HG02798 (cell line): ENCODE data around the gene LYL1.

Source experiments
- ATAC-seq: cut with Tn5 transposase; IDR thresholded peaks from one replicate; pipeline ENCODE4 v1.9.1; 2021; ENCODE audit warnings: mild to moderate bottlenecking; ENCODE audit not compliant: unreplicated experiment, poor library complexity

Gene LYL1

DNA sequence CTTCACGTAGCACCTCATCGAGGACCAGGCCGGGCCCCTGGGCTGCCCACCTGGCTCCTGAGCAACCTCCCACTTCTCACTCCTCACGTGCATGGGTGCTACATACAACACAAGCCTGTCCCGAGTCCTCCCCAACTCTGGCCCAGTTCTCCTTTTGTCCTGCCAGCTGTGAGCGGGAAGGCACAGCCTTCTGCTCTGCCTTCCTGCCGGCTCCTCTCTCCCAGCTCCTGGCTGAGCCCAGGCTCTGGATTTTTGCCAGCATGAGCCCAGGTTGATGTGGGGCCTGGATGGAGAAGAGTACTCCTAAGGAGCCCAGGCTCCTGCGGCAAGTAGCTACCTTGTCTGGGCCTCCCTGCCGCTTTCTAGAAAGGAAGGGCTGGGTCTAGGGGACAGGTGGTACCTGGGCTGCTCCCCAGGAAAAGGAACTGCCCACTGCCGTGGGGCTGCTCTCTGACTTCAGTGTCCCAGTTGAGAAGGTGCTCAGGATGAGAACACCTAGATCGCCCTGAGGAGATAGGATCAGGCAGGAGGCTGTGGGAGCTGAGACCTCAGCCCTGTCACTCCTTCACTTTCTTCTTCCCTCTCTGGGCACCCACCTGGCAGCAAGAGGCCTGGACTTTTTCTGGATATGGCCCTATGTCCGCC is 23.6 kb downstream of the LYL1 start:
- no peak for ATAC-seq

DNA sequence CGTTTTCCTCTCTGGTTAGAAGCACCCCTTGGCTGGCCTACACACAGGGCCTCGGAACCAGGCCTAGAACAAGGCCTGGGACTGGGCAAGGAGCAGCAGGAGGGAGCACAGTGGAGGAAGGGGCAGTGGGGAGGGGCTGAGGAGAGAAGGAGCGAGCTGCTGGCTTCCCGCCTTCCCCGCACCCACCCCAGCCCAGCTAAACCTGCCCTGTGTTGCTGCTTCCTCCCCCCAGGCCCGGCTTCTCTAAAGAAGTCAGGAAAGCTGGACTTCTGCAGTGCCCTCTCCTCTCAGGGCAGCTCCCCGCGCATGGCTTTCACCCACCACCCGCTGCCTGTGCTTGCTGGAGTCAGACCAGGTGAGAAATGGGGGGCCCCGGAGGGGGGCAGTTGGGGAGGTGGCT is 24.3 kb downstream of the LYL1 start:
- ATAC-seq, result no peak

DNA sequence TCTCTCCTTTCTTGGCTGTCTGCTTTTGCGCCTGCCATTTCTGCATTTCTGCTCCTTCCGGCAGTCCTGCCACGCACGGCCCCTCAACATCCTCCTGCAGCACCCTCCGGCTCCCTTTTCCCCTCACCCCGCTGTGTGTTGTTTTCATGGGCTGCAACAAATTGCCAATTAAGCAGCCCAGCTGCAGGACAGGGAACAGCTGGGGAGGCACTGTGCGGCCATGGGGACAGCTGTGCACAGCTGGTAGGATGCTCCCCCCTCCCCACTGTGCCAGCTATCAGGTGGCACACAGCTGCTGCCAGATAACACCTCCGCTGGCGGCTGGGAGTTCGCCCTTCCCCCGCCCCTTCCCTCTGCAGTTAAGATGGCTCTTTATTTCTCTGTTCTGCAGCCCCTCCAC is 25.4 kb downstream of the LYL1 start:
- no peak for ATAC-seq

DNA sequence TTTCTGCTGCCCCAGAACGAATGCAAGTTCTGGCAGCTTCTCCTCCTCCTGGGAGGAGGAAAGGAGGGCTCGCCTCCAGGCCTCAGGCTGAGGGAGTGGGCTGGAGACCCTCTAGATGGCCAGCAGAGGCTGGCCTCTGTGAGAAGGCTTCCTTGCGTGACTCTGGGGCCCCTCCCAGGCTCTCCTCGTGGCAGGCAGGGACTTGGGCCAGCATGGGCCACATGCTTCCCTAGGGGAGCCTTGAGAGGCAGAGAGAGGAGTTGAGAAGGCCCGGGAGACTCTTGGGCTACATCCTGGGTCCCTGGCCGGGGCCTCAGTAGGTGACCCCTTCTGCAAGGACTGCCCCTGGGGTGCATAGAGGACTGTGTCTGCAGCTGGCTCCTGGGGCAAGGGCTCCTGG is 25.9 kb downstream of the LYL1 start:
- no peak for ATAC-seq

DNA sequence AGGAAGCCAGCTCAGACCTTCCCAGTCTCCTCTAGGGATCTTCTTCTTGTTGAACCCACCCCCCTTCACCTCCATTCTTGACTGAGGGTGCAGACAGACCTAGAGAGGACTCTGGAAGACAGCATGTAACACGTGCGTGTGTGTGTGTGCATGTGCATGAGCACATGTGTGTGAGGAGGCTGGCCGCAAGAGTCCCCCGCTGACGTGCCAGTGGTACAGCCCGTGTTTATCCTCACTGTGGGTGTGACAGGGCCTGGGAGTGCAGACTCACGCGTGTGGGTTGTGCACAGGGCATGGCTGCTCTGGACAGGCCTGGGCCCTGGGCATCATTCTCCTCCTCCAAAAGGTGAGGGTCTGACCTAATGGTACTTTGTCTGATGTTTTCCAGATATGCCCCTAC is 26.3 kb downstream of the LYL1 start:
- ATAC-seq, result no peak

DNA sequence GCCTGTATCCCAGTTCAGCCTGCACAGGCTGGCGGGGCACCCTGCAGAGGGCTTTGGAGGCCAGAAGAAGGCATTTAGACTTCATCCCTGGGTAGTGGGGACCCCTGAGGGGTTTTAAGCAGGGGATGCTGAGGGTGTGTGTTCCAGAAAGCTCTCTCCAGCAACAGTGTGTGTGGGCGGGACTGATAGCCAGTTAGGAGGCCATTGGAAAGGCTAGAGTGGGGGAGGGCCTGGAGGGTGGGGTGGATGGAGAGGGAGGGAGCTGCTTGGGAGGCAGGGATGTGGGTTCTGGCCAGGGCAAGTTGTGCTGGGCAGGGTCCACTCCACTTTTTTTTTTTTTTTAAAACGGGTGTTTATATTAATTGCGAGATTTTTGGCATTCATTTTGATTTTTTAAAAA is 28.3 kb downstream of the LYL1 start:
- no peak for ATAC-seq

DNA sequence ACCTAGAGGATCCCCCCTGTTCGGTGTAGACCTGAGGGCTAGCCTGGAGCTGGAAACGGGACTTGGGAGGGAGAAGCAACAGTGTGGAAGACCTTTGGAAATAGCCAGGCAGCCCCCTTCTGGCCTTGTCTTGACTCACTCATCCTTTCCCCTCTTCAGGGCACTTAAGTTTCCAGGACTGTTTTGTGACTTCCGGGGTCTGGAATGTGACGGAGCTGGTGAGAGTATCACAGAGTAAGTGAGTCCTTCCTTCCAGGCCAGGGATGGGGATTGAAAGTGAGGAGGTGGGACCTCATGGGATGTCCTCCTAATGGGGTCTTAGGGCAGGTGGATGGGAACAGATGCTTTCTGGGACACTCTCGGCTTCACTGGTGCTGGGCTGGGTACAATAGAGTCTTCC is 29.4 kb downstream of the LYL1 start:
- no peak for ATAC-seq

DNA sequence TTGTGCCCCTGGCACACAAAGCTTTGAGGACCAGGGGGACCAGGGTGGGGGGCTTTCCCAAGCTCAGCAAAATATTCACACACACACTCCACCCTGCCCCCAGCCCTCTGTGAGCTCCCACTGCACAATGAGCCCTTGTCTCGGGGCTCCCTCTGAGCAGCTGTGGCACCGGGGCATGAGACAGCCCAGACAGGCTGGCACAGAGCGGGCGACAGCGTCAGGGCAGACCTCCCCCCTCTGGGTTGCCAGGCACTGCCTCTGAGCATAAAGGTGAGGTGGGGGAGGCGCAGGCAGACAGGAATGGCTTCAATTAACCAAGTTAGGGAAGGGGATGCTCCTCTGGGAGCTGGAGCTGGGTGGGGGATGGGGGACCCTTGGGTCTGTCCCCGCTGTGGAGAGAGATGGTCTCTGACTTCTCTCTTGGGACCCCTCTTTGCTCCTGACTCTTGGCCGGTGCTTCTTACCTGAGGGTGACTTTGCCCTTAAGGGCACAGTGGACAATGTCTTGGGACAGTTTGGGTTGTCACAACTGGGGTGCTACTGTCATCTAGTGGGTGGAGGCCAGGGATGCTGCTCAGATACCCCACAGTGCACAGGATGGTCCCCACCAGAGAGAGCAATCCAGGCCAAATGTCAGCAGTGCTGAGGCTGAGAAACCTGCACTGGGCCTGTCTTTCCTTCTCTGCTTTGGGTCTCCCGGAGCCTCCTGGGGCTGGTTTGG is 30.3 kb downstream of the LYL1 start:
- ATAC-seq, result no peak

DNA sequence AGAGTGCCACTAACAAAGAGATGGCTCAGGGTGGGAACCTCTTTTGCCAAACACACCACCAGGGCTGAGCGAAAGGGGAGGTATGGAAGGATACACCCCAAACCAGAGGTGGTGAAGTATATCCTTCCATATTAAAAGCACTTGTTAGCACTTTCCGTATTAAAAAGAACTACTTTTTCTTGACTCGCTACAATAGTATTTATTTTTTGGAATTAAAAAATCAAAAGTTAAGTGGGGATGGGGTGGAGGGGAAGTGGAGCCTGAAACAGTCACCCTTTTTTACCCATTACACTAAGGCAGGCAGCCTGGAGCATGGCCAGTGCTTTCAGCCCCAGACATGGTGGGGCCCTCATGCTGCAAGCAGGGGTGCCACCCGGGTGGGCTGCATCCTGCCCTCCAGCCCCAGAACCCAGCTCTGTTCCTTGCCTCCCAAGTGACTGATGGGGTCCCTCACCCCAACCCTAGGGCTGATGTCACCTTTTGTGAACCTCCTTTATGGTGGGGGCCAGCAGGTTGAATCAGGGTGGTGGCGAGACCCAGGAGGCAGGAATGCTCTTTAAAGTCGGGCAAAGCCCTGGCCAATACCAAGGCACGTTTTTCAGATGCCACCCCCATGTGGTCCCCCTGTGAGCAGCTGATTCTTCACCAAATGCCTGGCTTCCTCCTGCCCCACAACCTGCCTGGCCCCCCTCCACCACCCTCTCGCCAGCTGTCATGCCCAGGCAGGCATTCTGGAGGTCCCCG is 31.0 kb downstream of the LYL1 start:
- no peak for ATAC-seq

DNA sequence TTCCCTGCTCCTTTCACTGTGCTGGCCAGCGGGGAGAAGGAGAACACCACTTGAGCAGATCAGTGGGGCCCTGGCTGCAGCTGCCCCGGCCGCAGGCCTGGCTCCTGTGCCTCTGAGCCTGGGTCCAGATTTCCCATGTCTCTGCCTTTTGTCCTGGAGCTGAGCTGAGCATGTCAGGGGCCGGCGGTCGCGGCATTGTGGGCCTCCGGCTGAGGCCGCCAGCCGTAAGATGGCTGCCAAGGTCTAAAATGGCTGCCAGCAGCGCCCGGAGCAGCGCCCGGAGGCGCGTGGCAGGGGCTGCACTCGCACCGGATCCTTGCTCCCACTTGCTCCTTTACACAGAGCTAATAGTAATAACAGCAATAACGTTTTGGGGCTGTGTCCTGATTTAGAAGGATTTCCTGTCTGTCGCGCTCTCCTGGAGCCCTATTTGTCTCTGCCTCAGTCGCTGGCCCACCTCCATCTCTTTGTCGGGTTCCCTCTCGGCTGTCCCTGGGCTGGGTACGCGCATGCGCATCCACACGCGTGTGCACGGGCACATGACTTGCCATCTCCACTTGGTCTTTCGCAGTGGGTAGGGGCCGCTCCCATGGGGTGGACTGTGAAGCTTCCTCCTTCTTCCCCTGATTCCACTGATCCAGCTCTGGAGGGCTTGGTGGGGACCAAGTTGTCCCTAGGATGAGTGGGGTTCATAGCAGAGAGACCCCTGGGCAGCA is 32.1 kb downstream of the LYL1 start:
- ATAC-seq, result no peak

DNA sequence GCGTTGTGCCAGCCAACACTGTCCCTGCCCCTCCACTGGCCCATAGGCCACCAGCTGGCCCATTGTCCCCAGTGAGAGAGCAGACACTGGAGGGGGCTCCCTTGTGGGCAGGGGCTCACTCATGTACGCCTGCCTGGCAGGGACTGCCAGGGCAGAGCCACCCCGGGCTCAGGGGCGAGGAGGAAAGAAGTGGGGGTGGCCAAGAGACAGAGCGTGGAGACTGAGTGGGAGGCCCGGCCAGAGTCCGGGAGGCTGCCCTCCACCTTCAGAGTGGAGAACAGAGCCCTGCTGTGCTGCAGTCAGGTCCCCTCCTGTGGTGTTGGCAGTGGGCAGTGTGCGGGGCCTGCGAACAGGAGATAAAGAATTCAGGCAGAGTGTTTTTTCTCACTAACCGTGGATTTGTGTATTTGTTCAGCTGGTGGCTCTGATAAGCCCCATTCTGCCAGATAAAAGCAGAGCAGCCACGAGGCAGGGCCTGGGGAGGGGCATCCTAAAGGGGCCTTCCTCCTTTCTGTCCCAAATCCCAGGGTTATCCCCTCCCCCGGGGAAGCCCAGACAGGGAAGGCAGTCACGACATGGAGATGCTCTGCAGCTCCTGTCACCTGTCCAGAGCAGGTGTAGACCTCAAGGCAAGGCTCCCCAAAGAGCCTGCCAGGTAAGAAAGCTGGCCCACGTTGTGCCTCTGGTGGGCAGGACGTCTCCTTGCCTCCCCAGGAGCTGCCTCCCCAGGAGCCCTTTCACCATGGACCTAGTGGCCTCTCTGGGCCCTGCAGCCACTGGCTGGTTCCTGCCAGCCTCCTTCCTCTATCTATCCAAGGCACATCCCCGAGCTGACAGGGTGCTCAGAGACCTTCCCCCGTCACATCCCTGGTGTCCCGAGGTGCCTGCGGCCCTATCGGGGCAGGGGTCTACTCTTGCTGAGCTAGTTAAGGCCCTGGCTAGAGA is 33.0 kb downstream of the LYL1 start:
- ATAC-seq, result no peak

DNA sequence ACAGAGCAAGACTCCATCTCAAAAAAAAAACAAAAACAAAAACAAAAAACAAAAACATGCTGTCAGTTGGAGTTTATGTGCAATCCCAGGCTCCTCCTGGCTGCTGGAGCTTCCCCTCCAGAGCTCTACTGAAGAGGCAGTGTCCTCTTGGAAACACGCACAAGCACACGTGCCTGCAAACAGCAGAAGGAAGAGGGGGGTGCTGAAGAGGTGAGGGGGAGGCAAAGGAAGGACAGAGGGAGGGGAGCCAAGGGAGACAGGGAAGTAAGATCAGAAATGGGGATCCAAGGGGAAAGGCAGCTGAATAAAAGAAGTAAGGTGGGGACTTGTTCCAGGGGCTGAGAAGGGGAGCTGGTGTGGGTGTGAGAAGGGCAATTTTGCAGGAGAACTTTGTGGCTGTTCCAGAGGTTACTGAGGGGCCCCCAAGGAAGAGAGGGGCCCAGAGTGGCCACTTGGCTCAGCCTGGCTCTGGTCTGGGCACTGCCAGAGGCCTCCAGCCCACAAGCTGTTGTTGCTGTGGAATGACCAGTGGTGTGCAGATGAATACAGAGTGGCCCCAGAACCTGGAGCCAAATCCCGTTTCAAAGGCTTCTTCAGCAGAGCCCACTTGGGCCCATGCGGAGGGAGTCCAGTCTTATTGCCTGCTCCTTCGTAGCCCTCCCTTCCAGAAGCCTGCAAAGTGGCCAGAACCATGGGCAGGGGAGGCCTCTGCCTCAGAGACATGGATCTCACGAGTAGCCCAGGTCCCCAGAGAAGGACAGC is 34.4 kb downstream of the LYL1 start:
- no peak for ATAC-seq

DNA sequence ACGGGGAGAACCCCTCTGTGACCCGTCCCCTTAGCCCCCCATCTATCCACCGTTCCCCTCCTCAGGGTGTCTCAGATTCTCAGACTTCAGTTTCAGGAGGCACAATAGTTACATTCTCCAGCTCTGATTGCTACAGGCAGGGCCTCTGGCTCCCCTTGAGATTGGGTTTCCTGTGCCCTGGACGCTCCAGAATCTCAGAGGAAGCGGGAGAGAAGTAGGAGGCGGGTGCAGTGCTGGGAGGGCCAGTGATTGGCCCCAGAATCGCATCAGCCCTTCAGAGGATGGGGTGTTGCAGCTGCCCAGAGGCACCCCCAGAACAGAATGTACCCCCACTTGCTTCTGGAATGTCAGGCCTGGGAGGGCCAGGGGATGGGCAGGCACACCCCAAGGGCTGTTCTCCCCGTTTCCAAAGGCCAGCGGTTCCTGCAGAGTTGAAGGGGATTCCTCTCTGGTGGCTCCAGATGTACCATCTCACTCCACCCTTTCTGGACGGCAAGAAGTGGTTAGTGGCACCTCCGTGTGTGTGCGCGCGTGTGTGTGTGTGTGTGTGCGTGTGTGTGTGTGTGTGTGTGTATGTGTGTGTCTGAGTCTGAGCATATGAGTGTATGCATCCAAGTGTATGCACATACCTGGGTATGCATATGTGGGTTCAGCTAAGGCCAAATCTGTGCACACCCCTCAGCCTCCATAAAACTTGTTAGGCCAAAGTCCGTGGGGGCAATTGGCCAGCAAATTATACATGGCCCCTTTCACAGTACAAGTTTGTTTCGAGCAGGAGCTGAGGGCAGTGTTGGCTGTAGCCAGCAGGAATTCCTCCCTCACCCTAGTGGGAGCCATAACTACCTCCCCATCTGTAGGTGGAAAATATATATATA is 35.5 kb downstream of the LYL1 start:
- ATAC-seq, result no peak

DNA sequence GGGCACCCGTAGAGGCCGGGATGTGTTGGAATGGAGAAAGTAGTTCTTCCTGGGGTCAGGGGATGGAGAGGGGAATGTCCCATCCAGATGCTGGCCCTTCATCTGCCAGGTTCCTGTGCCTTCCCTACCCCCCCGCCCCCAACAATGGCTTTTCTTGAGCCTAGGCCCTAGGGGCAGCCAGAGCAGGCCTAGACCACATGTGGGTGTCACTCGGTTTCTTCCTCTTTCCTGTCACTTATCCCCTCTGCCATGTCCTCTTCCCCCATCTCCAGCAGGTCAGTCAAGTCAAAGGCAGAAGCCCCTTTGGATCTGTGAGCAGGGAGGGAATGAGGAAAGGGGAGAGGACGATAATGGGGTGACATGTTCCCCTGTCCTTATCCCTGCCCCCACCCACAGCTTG is 36.4 kb downstream of the LYL1 start:
- no peak for ATAC-seq

DNA sequence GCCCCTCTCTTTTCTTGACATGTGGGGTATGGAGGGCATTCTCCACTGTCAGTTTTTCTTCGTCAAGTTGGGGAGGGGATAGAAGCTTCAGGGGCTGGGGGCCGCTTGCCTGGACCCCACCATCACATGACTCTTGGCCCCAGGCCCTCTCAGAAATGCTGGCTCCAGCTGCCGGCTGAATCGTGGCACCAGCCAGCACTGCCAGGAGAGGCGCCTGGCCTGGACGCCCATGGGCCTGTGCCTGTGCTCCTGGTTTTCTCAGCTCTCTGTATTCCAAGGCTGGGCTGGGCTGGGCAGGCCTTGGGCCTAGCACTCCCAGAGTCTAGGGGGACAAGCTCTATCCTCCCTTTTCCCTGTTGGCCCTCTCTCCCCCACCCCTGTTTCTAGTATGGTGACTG is 38.6 kb downstream of the LYL1 start:
- ATAC-seq, result no peak

DNA sequence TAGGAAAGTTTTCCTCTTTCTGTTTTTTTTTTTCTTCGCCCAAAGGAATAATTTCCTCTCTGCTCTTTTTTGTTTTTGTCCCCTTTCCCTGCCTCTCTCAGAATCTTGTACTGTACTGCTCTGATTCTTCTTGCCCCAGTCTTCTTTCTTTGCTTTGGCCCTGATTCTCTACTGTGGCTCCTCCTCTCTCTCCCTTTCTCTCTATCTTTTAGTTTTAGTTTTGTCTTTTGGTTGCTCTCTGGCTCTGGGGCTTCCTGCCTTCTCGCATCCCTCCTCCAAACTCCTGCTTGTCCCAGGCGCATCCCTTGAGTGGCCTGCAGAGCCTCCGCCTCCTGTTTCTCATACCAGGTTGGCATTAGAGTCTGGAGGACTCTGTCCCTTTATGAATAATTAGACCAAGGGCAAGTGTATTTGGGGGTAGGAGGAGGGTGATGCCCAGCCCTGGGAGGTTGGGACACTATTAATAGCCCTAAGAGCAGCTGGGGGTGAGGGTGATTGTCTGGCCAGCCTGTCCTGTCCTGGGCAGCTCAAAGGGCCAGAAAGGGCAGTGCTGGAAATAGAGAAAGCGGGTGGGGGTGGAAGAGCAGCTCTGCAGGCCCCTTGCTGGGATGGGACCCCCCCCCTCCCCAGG is 39.1 kb downstream of the LYL1 start:
- ATAC-seq, result no peak

DNA sequence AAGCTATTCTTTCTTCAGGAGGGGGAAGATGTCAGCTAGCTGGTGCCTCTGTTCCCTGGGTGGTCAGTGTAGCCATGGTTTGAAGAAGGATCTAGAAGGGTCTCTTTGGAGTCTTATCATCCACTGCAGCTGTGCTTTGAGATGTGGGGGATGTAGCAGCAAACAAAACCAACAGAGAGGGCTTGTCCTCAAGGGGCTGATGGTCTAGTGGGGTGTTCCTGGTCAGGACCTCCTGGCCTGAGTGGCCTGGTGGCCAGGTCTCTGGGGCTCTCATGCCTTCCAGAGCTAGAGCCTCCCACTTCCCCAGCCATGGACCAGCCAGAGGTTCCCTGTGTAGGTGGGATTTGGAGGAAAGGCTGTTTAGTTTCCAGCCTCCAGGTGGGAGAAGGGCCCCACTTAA is 40.3 kb downstream of the LYL1 start:
- no peak for ATAC-seq
